ENCODE data around the gene CFAP300. TPM values are rescaled to one million over a fixed set of nuclear protein-coding genes. Genes with fewer than 3 reads are reported as not detected.

Gene CFAP300
- total RNA-seq, 1 donor from 2014 or later, result 15.2 TPM

GRCh38 chr11:102110761-102111010, 63.4 kb downstream of the CFAP300 start:
- Histone ChIP-seq H3K4me3 (peak overlapping the region; percentile 79), H3K4me2 (peak overlapping the region; percentile 85), H3K9ac (peak overlapping the region; percentile 63), H3K9me3 (ENCODE audit: low read depth) (no peaks in the 10 kb centered on the region), H3F3A (ENCODE audit: low read depth) (peaks cover 40% of the 10 kb centered on the region), H4K20me1 (ENCODE audit: low read depth) (peaks cover 28% of the 10 kb centered on the region), H2AFZ (replicated peaks) (peak overlapping the region; percentile 94), H3K4me1 (peaks cover 37% of the 10 kb centered on the region), H3K79me2 (ENCODE audit: low read depth) (peaks cover 55% of the 10 kb centered on the region), H3K27me3 (peaks cover 10% of the 10 kb centered on the region), H3K27ac (peak overlapping the region; percentile 92), H3K36me3 (peaks cover 4% of the 10 kb centered on the region)
- H3K9me3 Mint-ChIP-seq, result peaks cover 2% of the 10 kb centered on the region
- TF ChIP-seq CTCF (IDR thresholded peaks at IDR 0.05), result no peak
- no peak for TF ChIP-seq EZH2phosphoT487 (IDR thresholded peaks at IDR 0.05)
- TF ChIP-seq EZH2 (IDR thresholded peaks at IDR 0.05), result no peak
- DNase-seq (ENCODE audit: low spot score), result no peak
- no peak overlapping the region for H3K27ac Mint-ChIP-seq
- peaks cover 5% of the 10 kb centered on the region for H3K27me3 Mint-ChIP-seq (ENCODE audit: insufficient read depth, low read depth)
- peaks cover 2% of the 10 kb centered on the region for H3K36me3 Mint-ChIP-seq
- H3K4me3 Mint-ChIP-seq, result peak overlapping the region; percentile 97
- peaks cover 40% of the 10 kb centered on the region for H3K4me1 Mint-ChIP-seq

GRCh38 chr11:102111011-102111786, 64.0 kb downstream of the CFAP300 start:
- H3K27me3 Mint-ChIP-seq (ENCODE audit: insufficient read depth, low read depth), result peaks cover 5% of the 10 kb centered on the region
- H3K36me3 Mint-ChIP-seq, result peaks cover 2% of the 10 kb centered on the region
- H3K9me3 Mint-ChIP-seq, result peaks cover 2% of the 10 kb centered on the region
- H2AFZ ChIP-seq (replicated peaks), result peak overlapping the region; percentile 94
- peaks cover 4% of the 10 kb centered on the region for H3K36me3 ChIP-seq
- H3K4me1 ChIP-seq, result peaks cover 42% of the 10 kb centered on the region
- H3K9ac ChIP-seq, result peak overlapping the region; percentile 63
- H3K79me2 ChIP-seq (ENCODE audit: low read depth), result peaks cover 60% of the 10 kb centered on the region
- H3K27ac ChIP-seq, result peak overlapping the region; percentile 92
- H3K4me2 ChIP-seq, result peak overlapping the region; percentile 85
- peak overlapping the region; percentile 79 for H3K4me3 ChIP-seq
- H4K20me1 ChIP-seq (ENCODE audit: low read depth), result peaks cover 34% of the 10 kb centered on the region
- DNase-seq (ENCODE audit: low spot score), result peak; percentile 93
- peak overlapping the region; percentile 97 for H3K4me3 Mint-ChIP-seq
- peaks cover 46% of the 10 kb centered on the region for H3F3A ChIP-seq (ENCODE audit: low read depth)
- H3K4me1 Mint-ChIP-seq, result peaks cover 46% of the 10 kb centered on the region
- H3K9me3 ChIP-seq (ENCODE audit: low read depth), result no peaks in the 10 kb centered on the region
- H3K27me3 ChIP-seq, result peaks cover 10% of the 10 kb centered on the region
- H3K27ac Mint-ChIP-seq, result peak overlapping the region; percentile 100
- peak; percentile 36 for TF ChIP-seq CTCF (IDR thresholded peaks at IDR 0.05)
- TF ChIP-seq EZH2 (IDR thresholded peaks at IDR 0.05), result no peak

GRCh38 chr11:102111787-102112508, 64.7 kb downstream of the CFAP300 start:
- Histone ChIP-seq H3K27me3 (peaks cover 14% of the 10 kb centered on the region), H3K79me2 (ENCODE audit: low read depth) (peaks cover 68% of the 10 kb centered on the region), H3K4me1 (peaks cover 49% of the 10 kb centered on the region), H3K4me3 (peak overlapping the region; percentile 79), H2AFZ (replicated peaks) (peak overlapping the region; percentile 38), H3K9me3 (ENCODE audit: low read depth) (no peaks in the 10 kb centered on the region), H4K20me1 (ENCODE audit: low read depth) (peaks cover 41% of the 10 kb centered on the region), H3F3A (ENCODE audit: low read depth) (peaks cover 46% of the 10 kb centered on the region), H3K4me2 (peak overlapping the region; percentile 85), H3K9ac (peak overlapping the region; percentile 57), H3K36me3 (peaks cover 4% of the 10 kb centered on the region), H3K27ac (peak overlapping the region; percentile 92)
- Mint-ChIP-seq H3K36me3 (peaks cover 4% of the 10 kb centered on the region), H3K4me3 (peak overlapping the region; percentile 97), H3K27ac (peak overlapping the region; percentile 100), H3K27me3 (ENCODE audit: insufficient read depth, low read depth) (peaks cover 5% of the 10 kb centered on the region), H3K9me3 (no peaks in the 10 kb centered on the region), H3K4me1 (peaks cover 53% of the 10 kb centered on the region)
- peak; percentile 60 for DNase-seq (ENCODE audit: low spot score)
- TF ChIP-seq CTCF (IDR thresholded peaks at IDR 0.05), result no peak
- TF ChIP-seq EZH2phosphoT487 (IDR thresholded peaks at IDR 0.05), result no peak
- TF ChIP-seq EZH2 (IDR thresholded peaks at IDR 0.05), result no peak
